ENCODE results near the gene TRIM36. TPM values are rescaled to one million over a fixed set of nuclear protein-coding genes. Genes with fewer than 3 reads are reported as not detected.

TRIM36 gene
- polyA plus RNA-seq, 1 donor from 2014 or later, result 122 TPM

GRCh38 chr5:115180165-115180709, 10.5 kb upstream of the TRIM36 start:
- Histone ChIP-seq H3K9me3 (ENCODE audit: low read length) (no peaks in the 10 kb centered on the region), H4K20me1 (ENCODE audit: insufficient read depth) (no peaks in the 10 kb centered on the region), H3K9ac (ENCODE audit: low read length) (peak overlapping the region; percentile 86), H3K79me2 (replicated peaks; ENCODE audit: insufficient read depth, low read length) (peaks cover 14% of the 10 kb centered on the region), H3K27me3 (ENCODE audit: insufficient read depth, low read depth, low read length) (no peaks in the 10 kb centered on the region), H3K27ac (ENCODE audit: low read length) (peak overlapping the region; percentile 87), H3F3A (ENCODE audit: insufficient read depth, low read length, poor library complexity, severe bottlenecking) (peaks cover 7% of the 10 kb centered on the region), H3K9me2 (ENCODE audit: insufficient read depth, low read length) (no peaks in the 10 kb centered on the region), H3K36me3 (ENCODE audit: insufficient read depth, low read length) (peaks cover 5% of the 10 kb centered on the region), H2AFZ (ENCODE audit: low read depth, low read length) (peak overlapping the region; percentile 88), H3K4me3 (ENCODE audit: low read length) (peak overlapping the region; percentile 79), H3K4me2 (ENCODE audit: low read length) (peak overlapping the region; percentile 80)
- TF ChIP-seq MXI1 (conservative IDR thresholded peaks at IDR 0.05; ENCODE audit: poor library complexity, severe bottlenecking) (peak; percentile 36), EZH2 (IDR thresholded peaks at IDR 0.05; ENCODE audit: borderline replicate concordance, insufficient read depth, low read length, poor library complexity, severe bottlenecking) (no peak), REST (IDR thresholded peaks at IDR 0.05; ENCODE audit: borderline replicate concordance) (peak; percentile 88), POLR2AphosphoS5 (IDR thresholded peaks at IDR 0.05) (peak; percentile 72), EP300 (conservative IDR thresholded peaks at IDR 0.05; ENCODE audit: poor library complexity, severe bottlenecking) (peak; percentile 32), CTCF (IDR thresholded peaks at IDR 0.05; ENCODE audit: poor library complexity, severe bottlenecking) (no peak), RAD21 (conservative IDR thresholded peaks at IDR 0.05) (no peak), TAF1 (IDR thresholded peaks at IDR 0.05; ENCODE audit: low read depth) (peak; percentile 85), SMC3 (conservative IDR thresholded peaks at IDR 0.05; ENCODE audit: poor library complexity) (no peak)

GRCh38 chr5:115179394-115180164, 9.9 kb upstream of the TRIM36 start:
- H2AFZ ChIP-seq (ENCODE audit: low read depth, low read length), result peak overlapping the region; percentile 88
- H3K27me3 ChIP-seq (ENCODE audit: insufficient read depth, low read depth, low read length), result no peaks in the 10 kb centered on the region
- H3K4me3 ChIP-seq (ENCODE audit: low read length), result peak overlapping the region; percentile 79
- no peaks in the 10 kb centered on the region for H3K9me2 ChIP-seq (ENCODE audit: insufficient read depth, low read length)
- peak overlapping the region; percentile 86 for H3K9ac ChIP-seq (ENCODE audit: low read length)
- no peaks in the 10 kb centered on the region for H4K20me1 ChIP-seq (ENCODE audit: insufficient read depth)
- TF ChIP-seq EZH2 (IDR thresholded peaks at IDR 0.05; ENCODE audit: borderline replicate concordance, insufficient read depth, low read length, poor library complexity, severe bottlenecking) (no peak), MXI1 (conservative IDR thresholded peaks at IDR 0.05; ENCODE audit: poor library complexity, severe bottlenecking) (peak; percentile 30), REST (IDR thresholded peaks at IDR 0.05; ENCODE audit: borderline replicate concordance) (no peak), POLR2AphosphoS5 (IDR thresholded peaks at IDR 0.05) (peak; percentile 29), TAF1 (IDR thresholded peaks at IDR 0.05; ENCODE audit: low read depth) (no peak), RAD21 (conservative IDR thresholded peaks at IDR 0.05) (no peak), EP300 (conservative IDR thresholded peaks at IDR 0.05; ENCODE audit: poor library complexity, severe bottlenecking) (no peak), SMC3 (conservative IDR thresholded peaks at IDR 0.05; ENCODE audit: poor library complexity) (no peak)
- H3K36me3 ChIP-seq (ENCODE audit: insufficient read depth, low read length), result peaks cover 5% of the 10 kb centered on the region
- H3K79me2 ChIP-seq (replicated peaks; ENCODE audit: insufficient read depth, low read length), result peaks cover 15% of the 10 kb centered on the region
- H3K9me3 ChIP-seq (ENCODE audit: low read length), result no peaks in the 10 kb centered on the region
- peak overlapping the region; percentile 87 for H3K27ac ChIP-seq (ENCODE audit: low read length)
- peak overlapping the region; percentile 80 for H3K4me2 ChIP-seq (ENCODE audit: low read length)
- H3F3A ChIP-seq (ENCODE audit: insufficient read depth, low read length, poor library complexity, severe bottlenecking), result peaks cover 7% of the 10 kb centered on the region
